ENCODE measurements around the gene NFIC. TPM values are rescaled to one million over a fixed set of nuclear protein-coding genes. Genes with fewer than 3 reads are reported as not detected.
A peak's percentile ranks its signal among the peaks of the same experiment; 100 is the strongest.

Gene NFIC
- total RNA-seq, 1 donor from 2014 or later = 17.8 TPM

GRCh38 chr19:3378352-3379150, 12.2 kb downstream of the NFIC start:
- Mint-ChIP-seq H3K27ac (no peak overlapping the region), H3K4me3 (no peak overlapping the region), H3K9me3 (no peaks in the 10 kb centered on the region), H3K27me3 (peaks cover 16% of the 10 kb centered on the region), H3K36me3 (peaks cover 4% of the 10 kb centered on the region), H3K4me1 (ENCODE audit: unreplicated experiment) (peaks cover 6% of the 10 kb centered on the region)
- TF ChIP-seq CTCF (conservative IDR thresholded peaks at IDR 0.05) = no peak
- no peak for DNase-seq (ENCODE audit: extremely low spot score, unreplicated experiment)

- Mint-ChIP-seq H3K27ac (no peak overlapping the region), H3K4me3 (no peak overlapping the region), H3K4me1 (ENCODE audit: unreplicated experiment) (peaks cover 6% of the 10 kb centered on the region), H3K9me3 (no peaks in the 10 kb centered on the region), H3K27me3 (peaks cover 4% of the 10 kb centered on the region), H3K36me3 (peaks cover 4% of the 10 kb centered on the region)
- TF ChIP-seq CTCF (conservative IDR thresholded peaks at IDR 0.05) = no peak
- DNase-seq (ENCODE audit: extremely low spot score, unreplicated experiment) = no peak
Measured at GRCh38 chr19:3380829-3381228, 14.4 kb downstream of the NFIC start.

GRCh38 chr19:3381701-3382372, 15.5 kb downstream of the NFIC start:
- H3K9me3 Mint-ChIP-seq = no peaks in the 10 kb centered on the region
- DNase-seq (ENCODE audit: extremely low spot score, unreplicated experiment) = no peak
- peaks cover 4% of the 10 kb centered on the region for H3K27me3 Mint-ChIP-seq
- peaks cover 4% of the 10 kb centered on the region for H3K36me3 Mint-ChIP-seq
- no peak overlapping the region for H3K27ac Mint-ChIP-seq
- H3K4me1 Mint-ChIP-seq (ENCODE audit: unreplicated experiment) = peaks cover 6% of the 10 kb centered on the region
- TF ChIP-seq CTCF (conservative IDR thresholded peaks at IDR 0.05) = no peak
- H3K4me3 Mint-ChIP-seq = no peak overlapping the region

GRCh38 chr19:3382460-3383100, 16.2 kb downstream of the NFIC start:
- H3K9me3 Mint-ChIP-seq = no peaks in the 10 kb centered on the region
- H3K27ac Mint-ChIP-seq = peak overlapping the region; percentile 7
- no peak for DNase-seq (ENCODE audit: extremely low spot score, unreplicated experiment)
- H3K4me1 Mint-ChIP-seq (ENCODE audit: unreplicated experiment) = peaks cover 6% of the 10 kb centered on the region
- H3K27me3 Mint-ChIP-seq = peaks cover 4% of the 10 kb centered on the region
- TF ChIP-seq CTCF (conservative IDR thresholded peaks at IDR 0.05) = no peak
- no peak overlapping the region for H3K4me3 Mint-ChIP-seq
- H3K36me3 Mint-ChIP-seq = peaks cover 4% of the 10 kb centered on the region

GRCh38 chr19:3383121-3383722, 16.8 kb downstream of the NFIC start:
- no peak overlapping the region for H3K4me3 Mint-ChIP-seq
- peaks cover 4% of the 10 kb centered on the region for H3K27me3 Mint-ChIP-seq
- H3K4me1 Mint-ChIP-seq (ENCODE audit: unreplicated experiment) = peaks cover 6% of the 10 kb centered on the region
- no peaks in the 10 kb centered on the region for H3K9me3 Mint-ChIP-seq
- TF ChIP-seq CTCF (conservative IDR thresholded peaks at IDR 0.05) = no peak
- no peak for DNase-seq (ENCODE audit: extremely low spot score, unreplicated experiment)
- H3K36me3 Mint-ChIP-seq = peaks cover 4% of the 10 kb centered on the region
- no peak overlapping the region for H3K27ac Mint-ChIP-seq
